DOHH2 (cell line): ENCODE measurements around the gene PPM1J.

Experiments
- H3F3A ChIP-seq: fragments of 200-600 bp; sonication (generic), shearing (Covaris generic); 2 replicates; pipeline ENCODE4 v1.6.0; 2016; ENCODE audit warnings: antibody characterized with exemption, mild to moderate bottlenecking; ENCODE audit not compliant: control insufficient read depth, insufficient read depth
- H3K27ac ChIP-seq: fragments of 200-600 bp; sonication (generic); 2 replicates; pipeline ENCODE4 v1.5.1; 2014; ENCODE audit warnings: low read depth, mild to moderate bottlenecking, low read length, moderate library complexity
- H3K27me3 ChIP-seq: fragments of 200-600 bp; sonication (generic); 2 replicates; pipeline ENCODE4 v1.6.1; 2014; ENCODE audit warnings: mild to moderate bottlenecking, low read length, mixed read lengths; ENCODE audit not compliant: control insufficient read depth
- H3K36me3 ChIP-seq: fragments of 200-600 bp; sonication (generic); 2 replicates; pipeline ENCODE4 v1.6.1; 2014; ENCODE audit warnings: mild to moderate bottlenecking, low read length, moderate library complexity, mixed read lengths; ENCODE audit not compliant: control insufficient read depth
- H3K4me1 ChIP-seq: fragments of 200-600 bp; sonication (generic); 2 replicates; pipeline ENCODE4 v1.6.1; 2014; ENCODE audit warnings: mild to moderate bottlenecking, low read length, mixed read lengths; ENCODE audit not compliant: control insufficient read depth
- H3K4me2 ChIP-seq: fragments of 200-600 bp; sonication (generic); 2 replicates; pipeline ENCODE4 v1.6.0; 2014; ENCODE audit warnings: mild to moderate bottlenecking, low read length, moderate library complexity
- H3K4me3 ChIP-seq: fragments of 200-600 bp; sonication (generic); 2 replicates; pipeline ENCODE4 v1.5.1; 2014; ENCODE audit warnings: mild to moderate bottlenecking, low read length, mixed read lengths
- H3K79me2 ChIP-seq: fragments of 200-600 bp; sonication (generic); 2 replicates; pipeline ENCODE4 v1.6.1; 2014; ENCODE audit warnings: mild to moderate bottlenecking, low read length, mixed read lengths; ENCODE audit not compliant: control insufficient read depth
- H3K9me2 ChIP-seq: fragments of 200-600 bp; sonication (generic); replicated peaks from 2 replicates; pipeline ENCODE4 v1.6.1; 2014; ENCODE audit warnings: mild to moderate bottlenecking, low read length, mixed read lengths; ENCODE audit not compliant: control insufficient read depth
- H3K9me3 ChIP-seq: fragments of 200-600 bp; sonication (generic); 2 replicates; pipeline ENCODE4 v1.6.1; 2014; ENCODE audit warnings: antibody characterized with exemption, low read length, mixed read lengths; ENCODE audit not compliant: control insufficient read depth, insufficient read depth
- H4K20me1 ChIP-seq: fragments of 200-600 bp; sonication (generic); 2 replicates; pipeline ENCODE4 v1.6.0; 2014; ENCODE audit warnings: low read depth, mild to moderate bottlenecking, antibody characterized with exemption, low read length, moderate library complexity; ENCODE audit not compliant: control insufficient read depth, insufficient read depth
- CTCF ChIP-seq: fragments of 200-600 bp; sonication (generic); IDR thresholded peaks from one replicate; pipeline ENCODE4 v1.5.1; 2014; ENCODE audit warnings: antibody characterized with exemption, mild to moderate bottlenecking, low read depth, low read length; ENCODE audit not compliant: poor library complexity, severe bottlenecking
- EZH2phosphoT487 ChIP-seq: fragments of 200-600 bp; sonication (generic); IDR thresholded peaks from 2 replicates; pipeline ENCODE4 v1.6.1; 2017; ENCODE audit warnings: borderline replicate concordance, mild to moderate bottlenecking, antibody characterized with exemption, low read length, moderate library complexity, mixed read lengths

PPM1J gene

GRCh38 chr1:112672842-112673241 is 42.3 kb downstream of the PPM1J start:
- Histone ChIP-seq H3K4me3 (no peak overlapping the region), H3K9me2 (no peaks in the 10 kb centered on the region), H3K9me3 (no peaks in the 10 kb centered on the region), H3K27me3 (peaks cover 11% of the 10 kb centered on the region), H3K27ac (no peak overlapping the region), H3K4me1 (peaks cover 50% of the 10 kb centered on the region), H3K79me2 (no peaks in the 10 kb centered on the region), H3F3A (peaks cover 36% of the 10 kb centered on the region), H3K36me3 (peaks cover 46% of the 10 kb centered on the region), H4K20me1 (peaks cover 4% of the 10 kb centered on the region; the same call in 1 of the 2 replicates), H3K4me2 (no peak overlapping the region)
- no peak for TF ChIP-seq CTCF
- TF ChIP-seq EZH2phosphoT487, result no peak

- H3K4me2 ChIP-seq, result no peak overlapping the region
Measured at GRCh38 chr1:112672009-112672408, 43.1 kb downstream of the PPM1J start.

GRCh38 chr1:112666946-112667345 is 48.2 kb downstream of the PPM1J start:
- no peaks in the 10 kb centered on the region for H3K9me3 ChIP-seq
- peaks cover 11% of the 10 kb centered on the region; the same call in 1 of the 2 replicates for H3K4me1 ChIP-seq
- H3K27ac ChIP-seq, result no peak overlapping the region
- peaks cover 92% of the 10 kb centered on the region for H3K36me3 ChIP-seq
- no peaks in the 10 kb centered on the region for H3K9me2 ChIP-seq
- TF ChIP-seq CTCF, result no peak
- TF ChIP-seq EZH2phosphoT487, result no peak
- H3K4me2 ChIP-seq, result no peak overlapping the region
- H3F3A ChIP-seq, result peaks cover 18% of the 10 kb centered on the region
- no peak overlapping the region for H3K4me3 ChIP-seq
- no peaks in the 10 kb centered on the region for H3K27me3 ChIP-seq
- no peaks in the 10 kb centered on the region for H4K20me1 ChIP-seq
- no peaks in the 10 kb centered on the region for H3K79me2 ChIP-seq

More at GRCh38 chr1:112672009-112672408, 43.1 kb downstream of the PPM1J start:
- TF ChIP-seq CTCF (no peak), EZH2phosphoT487 (no peak)
- peaks cover 50% of the 10 kb centered on the region for H3K4me1 ChIP-seq
- H3F3A ChIP-seq, result peaks cover 36% of the 10 kb centered on the region
- H3K4me3 ChIP-seq, result no peak overlapping the region
- peaks cover 4% of the 10 kb centered on the region; the same call in 1 of the 2 replicates for H4K20me1 ChIP-seq
- no peaks in the 10 kb centered on the region for H3K79me2 ChIP-seq
- H3K27ac ChIP-seq, result no peak overlapping the region
- no peaks in the 10 kb centered on the region for H3K9me3 ChIP-seq
- H3K9me2 ChIP-seq, result no peaks in the 10 kb centered on the region
- H3K36me3 ChIP-seq, result peaks cover 54% of the 10 kb centered on the region
- H3K27me3 ChIP-seq, result peaks cover 11% of the 10 kb centered on the region

- Histone ChIP-seq H3K4me3 (no peak overlapping the region), H3K36me3 (peaks cover 93% of the 10 kb centered on the region), H4K20me1 (no peaks in the 10 kb centered on the region), H3K9me2 (no peaks in the 10 kb centered on the region), H3K9me3 (no peaks in the 10 kb centered on the region), H3K4me1 (peaks cover 8% of the 10 kb centered on the region; the same call in 1 of the 2 replicates), H3F3A (peaks cover 11% of the 10 kb centered on the region; the same call in 1 of the 2 replicates), H3K27me3 (no peaks in the 10 kb centered on the region), H3K4me2 (no peak overlapping the region), H3K27ac (no peak overlapping the region), H3K79me2 (no peaks in the 10 kb centered on the region)
- TF ChIP-seq CTCF (no peak), EZH2phosphoT487 (no peak)
Measured at GRCh38 chr1:112665857-112666256, 49.3 kb downstream of the PPM1J start.
